Inflammatory macrophage (primary cell): ENCODE measurements around the gene GKN2.
"Not testable (repeated sequence)": the region's sequence is repeated elsewhere in the genome, so short reads cannot be mapped to it uniquely, and the experiment has no call there.

Experiments
- DNase-seq, 2 donors: peaks; one replicate each; pipeline ENCODE4 v3.0.0-alpha.2; 2020 to 2022

GKN2 gene

GRCh38 chr2:68959001-68959400 is 6.3 kb upstream of the GKN2 start:
- DNase-seq, result no peak

DNA sequence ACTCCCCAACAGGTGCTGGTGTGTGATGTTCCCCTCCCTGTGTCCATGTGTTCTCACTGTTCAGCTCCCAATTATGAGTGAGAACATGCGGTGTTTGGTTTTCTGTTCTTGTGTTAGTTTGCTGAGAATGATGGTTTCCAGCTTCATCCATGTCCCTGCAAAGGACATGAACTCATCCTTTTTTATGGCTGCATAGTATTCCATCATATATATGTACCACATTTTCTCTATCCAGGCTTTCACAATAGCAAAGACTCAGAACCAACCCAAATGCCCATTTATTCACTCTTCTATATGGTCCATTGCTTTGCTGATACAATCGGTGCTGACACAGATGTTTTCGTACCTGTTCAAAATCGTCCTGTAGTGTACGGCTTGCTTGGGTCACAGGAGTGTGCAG is 2.7 kb upstream of the GKN2 start:
- not testable (repeated sequence) for DNase-seq

GRCh38 chr2:68951899-68952298 is 794 bp downstream of the GKN2 start:
- DNase-seq, result no peak

DNA sequence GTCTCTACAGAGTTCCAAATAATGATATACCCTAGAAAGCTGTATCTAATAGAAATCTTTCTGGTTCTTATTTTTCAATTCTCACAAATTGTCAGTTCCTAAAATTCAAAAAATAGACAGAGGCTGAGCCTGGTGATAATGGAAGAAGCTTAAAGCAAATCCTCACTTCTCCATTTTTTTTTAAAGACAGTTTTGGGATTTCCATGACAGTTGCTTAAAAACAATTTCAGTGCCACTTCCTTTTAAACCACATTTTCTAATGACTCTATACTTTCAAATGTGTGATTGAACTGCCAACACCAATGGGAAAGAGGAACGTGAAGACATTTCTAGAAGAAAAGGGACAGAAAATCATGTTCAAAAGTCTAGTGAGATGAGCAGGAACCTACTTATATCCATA is 4.0 kb downstream of the GKN2 start:
- DNase-seq, result peak; percentile 45 to 76

- peak; percentile 8 to 10 for DNase-seq
These were observed 6.6 kb downstream of the GKN2 start for GRCh38 chr2:68946117-68946516.

DNA sequence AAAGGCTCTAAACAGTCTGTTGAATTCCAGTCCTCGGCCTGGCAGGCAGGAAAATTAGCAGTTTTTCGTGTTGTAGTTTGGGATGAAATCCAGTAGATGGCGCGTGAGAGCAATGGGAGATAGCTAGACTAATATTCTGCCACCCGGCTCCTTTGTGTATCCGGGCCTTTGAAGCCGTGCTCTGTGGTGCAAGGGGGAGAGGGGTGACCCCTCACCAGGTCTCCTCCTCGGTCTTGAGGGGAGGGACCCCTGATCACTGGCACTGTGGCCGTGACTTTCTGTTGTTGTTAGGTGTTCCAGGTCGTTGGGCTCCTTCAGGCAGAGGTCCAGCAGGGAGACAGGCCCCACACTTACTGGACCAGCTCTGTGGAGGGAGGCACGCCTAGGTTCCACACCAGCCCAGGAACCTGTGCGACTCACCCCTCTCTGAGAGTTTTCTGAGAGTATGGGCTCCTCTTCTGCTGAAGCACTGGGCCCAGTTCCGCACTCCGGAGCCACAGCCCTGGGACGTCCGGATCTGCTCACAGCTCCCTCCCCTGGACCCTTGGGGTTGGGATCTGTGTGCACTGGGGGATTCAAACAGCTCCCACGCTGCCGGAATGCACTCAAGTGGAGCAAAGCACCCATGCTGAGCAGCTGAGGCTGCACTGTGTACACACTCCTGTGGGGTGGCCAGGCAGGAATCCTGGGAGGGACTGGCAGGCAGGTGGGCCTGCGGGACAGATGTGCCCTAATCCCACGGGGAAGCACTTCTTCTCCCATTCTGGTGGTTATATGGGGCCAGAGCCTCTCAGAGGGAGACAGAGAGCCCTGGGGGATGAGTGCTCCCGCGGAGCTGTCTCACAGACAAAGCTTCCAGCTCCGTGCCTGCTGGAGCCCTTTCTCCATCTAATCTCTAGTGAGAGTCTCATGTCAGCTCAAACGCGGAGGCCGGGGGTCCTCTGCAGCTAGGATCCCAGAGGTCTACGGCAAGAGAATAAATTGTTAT is 8.8 kb downstream of the GKN2 start:
- DNase-seq, result peak; percentile 60 to 72

- DNase-seq, result no peak
These were observed 9.9 kb downstream of the GKN2 start for GRCh38 chr2:68942827-68943226.

DNA sequence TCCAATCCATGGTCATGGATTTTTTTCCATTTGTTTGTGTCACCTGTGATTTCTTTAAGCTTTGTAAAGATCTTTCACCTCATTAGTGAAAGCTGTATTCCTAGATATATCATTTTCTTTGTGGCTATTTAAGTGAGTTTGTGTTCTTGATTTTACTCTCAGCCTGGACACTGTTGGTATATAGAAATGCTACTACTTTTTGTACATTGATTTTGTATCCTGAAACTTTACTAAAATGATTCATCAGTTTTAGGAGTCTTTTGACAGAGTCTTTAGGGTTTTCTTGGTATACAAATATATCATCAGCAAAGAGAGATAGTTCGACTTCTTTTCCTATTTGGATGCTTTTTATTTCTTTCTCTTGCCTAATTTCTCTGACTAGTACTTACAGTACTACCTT is 12.3 kb downstream of the GKN2 start:
- no peak for DNase-seq

- no peak for DNase-seq
These were observed 12.7 kb downstream of the GKN2 start for GRCh38 chr2:68939962-68940361.

DNA sequence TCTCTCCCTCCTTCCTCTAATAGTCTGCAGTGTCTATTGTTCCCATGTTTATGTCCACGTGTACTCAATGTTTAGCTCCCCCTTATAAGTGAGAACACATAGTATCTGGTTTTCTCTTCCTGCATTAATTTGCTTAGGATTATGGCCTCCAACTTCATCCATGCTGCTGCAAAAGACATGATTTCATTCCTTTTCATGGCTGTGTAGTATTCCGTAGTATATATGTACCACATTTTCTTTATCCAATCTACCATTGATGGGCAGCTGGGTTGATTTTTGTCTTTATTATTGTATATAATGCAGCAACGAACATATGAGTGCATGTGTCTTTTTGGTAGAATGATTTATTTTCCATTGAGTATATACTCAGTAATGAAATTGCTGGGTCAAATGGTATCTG is 13.8 kb downstream of the GKN2 start:
- DNase-seq, result no peak

GRCh38 chr2:68937346-68938055 is 15.2 kb downstream of the GKN2 start:
- no peak for DNase-seq

DNA sequence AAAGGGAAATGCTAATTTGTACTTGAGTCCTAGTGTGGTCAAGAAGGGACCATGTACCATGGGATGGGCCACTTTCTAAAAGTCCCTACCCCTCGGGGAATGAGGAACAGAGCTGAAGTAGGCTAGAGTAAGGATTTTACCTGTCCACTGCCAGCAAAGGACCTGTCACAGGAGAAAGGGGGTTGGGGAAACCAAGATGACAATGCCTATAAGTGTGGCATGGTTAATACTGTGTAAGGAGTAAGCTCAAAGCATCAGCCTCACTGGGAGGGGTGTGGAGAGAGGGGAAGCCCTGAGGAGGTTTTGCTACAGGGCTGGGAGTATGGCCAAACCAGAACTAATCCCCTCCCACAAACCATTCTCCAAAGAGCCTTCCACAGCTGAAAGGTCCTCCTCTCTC is 15.8 kb downstream of the GKN2 start:
- no peak for DNase-seq

DNA sequence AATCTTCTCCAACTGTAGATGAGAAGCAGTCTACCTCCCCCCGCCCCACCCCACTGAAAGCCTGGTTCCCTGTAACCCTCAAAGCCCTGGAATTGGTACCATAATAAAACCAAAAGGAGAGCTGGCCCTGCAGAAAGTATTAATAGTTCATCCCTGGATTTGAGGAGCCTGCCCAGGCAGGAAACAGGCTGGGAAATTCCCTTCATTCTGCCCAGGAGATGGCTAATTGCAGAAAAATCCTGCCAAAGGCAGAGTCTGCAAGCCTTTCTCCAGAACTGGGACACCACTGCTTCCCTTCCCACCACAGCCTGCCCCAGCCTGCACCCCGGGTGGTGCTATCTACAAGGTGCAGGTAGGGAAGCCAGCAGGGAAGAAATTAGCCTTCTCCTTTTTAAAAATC is 16.3 kb downstream of the GKN2 start:
- no peak for DNase-seq

DNA sequence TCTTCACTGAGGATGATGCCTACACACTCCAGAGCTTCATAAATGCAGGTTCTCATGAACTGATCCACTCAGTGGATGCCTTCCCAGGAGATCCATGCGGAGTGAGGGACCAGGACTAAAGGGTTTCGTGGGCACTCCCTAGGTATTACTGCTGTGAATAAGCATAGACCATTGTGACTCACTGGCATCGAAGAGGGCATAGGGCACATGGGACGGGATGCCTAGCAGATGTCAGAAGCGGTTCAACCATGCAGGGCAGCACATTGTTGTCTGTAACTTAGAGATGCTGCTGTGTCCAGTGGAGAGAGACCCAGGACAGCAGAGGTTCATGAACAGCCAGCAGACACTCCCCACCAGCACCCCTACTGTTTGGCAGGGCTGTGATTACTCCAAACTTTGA is 17.2 kb downstream of the GKN2 start:
- DNase-seq, result no peak

DNA sequence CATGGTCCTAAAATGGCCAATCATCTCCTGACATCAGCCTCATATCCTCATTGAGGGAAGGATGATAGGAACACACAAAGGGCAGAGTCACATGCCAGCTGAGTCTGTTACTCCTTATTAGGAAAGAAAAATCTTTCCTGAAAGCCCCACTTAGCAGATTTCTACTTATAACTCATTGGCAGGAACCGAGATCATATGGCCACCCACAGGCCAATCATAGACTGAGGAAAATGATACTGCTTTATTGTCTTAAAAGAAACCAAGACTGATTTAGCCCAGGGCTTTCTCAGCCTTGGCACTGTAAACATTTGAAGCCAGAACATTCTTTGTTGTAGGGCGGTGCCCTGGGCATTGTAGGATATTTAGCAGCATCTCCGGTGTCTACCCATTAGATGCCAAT is 18.7 kb downstream of the GKN2 start:
- no peak for DNase-seq

DNA sequence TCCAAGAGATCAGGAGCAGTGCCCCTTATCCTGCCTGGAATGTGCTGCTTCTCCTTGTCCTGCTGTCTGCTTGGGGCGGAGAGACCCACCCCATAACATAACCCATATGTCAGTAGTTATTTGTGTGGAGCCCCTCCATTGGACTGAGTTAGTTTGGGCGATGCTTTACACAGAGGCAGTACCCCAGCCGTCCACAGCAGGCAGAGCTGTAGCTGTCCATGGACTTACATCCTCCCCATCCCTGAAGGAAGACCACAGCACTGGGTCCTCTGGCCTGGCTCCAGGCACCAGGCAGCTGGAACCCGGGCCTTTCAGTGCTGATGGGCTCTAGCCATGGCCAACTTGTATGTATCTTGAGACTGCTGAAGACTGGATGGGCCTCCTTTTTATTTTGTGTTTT is 20.3 kb downstream of the GKN2 start:
- DNase-seq, result no peak

DNA sequence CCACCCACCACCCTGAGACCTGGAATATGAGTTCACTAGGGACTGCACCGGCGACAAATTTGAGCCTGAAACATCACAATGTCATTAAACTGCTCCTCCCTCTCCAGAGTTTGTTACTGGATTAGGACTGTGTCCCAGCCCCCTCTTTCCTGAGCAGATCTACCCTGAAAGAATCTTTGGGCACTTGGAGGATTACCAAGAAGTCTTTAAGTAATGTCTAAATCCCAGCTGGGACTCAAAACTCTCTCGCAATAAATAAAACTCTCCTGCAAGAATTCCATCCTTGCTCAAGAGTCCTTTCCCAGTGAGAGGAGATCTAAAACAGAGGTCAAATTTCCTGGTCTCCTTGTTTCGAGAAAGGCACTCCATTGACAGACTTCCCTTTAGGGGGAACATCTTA is 20.9 kb downstream of the GKN2 start:
- no peak for DNase-seq

DNA sequence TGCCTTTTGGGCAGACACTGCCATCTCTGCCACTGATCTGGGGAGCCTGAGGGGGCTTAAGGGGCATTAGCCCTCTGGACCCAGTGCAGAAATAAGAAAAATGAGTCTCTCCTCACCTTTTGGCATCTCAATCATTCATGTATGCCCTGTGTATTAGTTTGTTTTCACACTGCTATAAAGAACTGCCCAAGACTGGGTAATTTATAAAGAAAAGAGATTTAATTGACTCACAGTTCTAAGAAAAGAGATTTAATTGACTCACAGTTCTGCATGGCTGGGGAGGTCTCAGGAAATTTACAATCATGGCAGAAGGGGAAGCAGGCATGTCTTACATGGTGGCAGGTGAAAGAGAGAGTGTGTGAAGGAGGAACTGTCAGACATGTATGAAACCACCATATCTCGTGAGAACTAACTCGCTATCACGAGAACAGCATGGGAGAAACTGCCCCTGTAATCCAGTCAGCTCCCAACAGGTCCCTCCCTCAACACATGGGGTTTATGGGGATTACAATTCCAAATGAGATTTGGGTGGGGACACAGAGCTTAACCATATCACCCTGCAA is 21.5 kb downstream of the GKN2 start:
- DNase-seq, result no peak

DNA sequence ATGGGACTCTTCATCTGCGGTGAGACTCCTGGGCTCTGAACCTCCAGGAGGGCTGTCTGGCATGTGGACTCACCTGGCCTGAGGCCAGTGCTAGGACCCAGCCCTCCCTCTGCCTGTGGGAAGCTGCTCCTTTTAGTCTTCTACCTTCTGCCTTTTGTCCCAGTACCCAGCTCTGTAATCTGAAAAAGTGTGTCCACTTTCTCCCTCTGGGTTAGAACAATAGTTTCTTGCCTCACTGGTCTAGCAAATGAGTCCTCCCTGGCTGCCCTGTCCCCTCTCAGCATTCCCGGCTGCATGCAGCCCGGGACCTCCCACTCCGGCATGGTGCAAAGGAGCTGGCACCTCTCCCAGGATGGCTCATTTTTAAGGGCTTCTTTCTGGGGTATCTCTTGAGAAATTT is 25.9 kb downstream of the GKN2 start:
- DNase-seq, result no peak

GRCh38 chr2:68925295-68925896 is 27.3 kb downstream of the GKN2 start:
- DNase-seq, result peak; percentile 57 to 62

DNA sequence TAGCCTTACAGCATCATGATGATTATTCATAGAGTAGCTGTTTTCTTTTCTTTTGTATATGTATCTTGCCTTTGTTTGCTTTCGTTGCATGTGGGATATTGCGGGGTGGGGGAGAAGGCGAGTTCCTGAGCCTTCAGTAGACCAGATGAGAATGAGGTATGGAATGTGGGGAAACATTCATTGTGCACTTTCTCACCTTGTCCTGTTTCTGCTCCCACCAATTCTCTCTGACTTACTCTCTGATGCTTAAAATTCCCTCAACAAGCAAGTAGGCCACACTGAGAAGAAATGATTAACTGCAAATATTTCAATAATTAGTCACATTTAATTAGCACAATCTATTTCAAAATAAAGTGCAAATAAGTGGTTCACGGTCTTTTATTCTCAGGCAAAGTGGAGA is 31.0 kb downstream of the GKN2 start:
- DNase-seq, result no peak

GRCh38 chr2:68920481-68921170 is 32.1 kb downstream of the GKN2 start:
- DNase-seq, result no peak

- no peak for DNase-seq
These were observed 34.2 kb downstream of the GKN2 start for GRCh38 chr2:68918497-68918896.
